HepG2 (cell line): ENCODE data around the gene GLRX5. TPM values are rescaled to one million over a fixed set of nuclear protein-coding genes. Genes with fewer than 3 reads are reported as not detected.

Experiments
- ARID5B ChIP-seq: IDR thresholded peaks from 2 replicates; pipeline ENCODE4 v1.4.0; 2020; ENCODE audit warnings: mild to moderate bottlenecking, missing genetic modification reagents
- HIC2 ChIP-seq: sonication (generic); formaldehyde crosslinking; IDR thresholded peaks from 2 replicates; pipeline ENCODE4 v1.9.0; 2022; ENCODE audit warnings: low read depth, missing genetic modification reagents
- PAXIP1 ChIP-seq: sonication (generic); formaldehyde crosslinking; conservative IDR thresholded peaks from 2 replicates; pipeline ENCODE4 v1.4.0; 2020; ENCODE audit warnings: mild to moderate bottlenecking, missing genetic modification reagents, moderate library complexity
- SIN3A ChIP-seq: IDR thresholded peaks from 2 replicates; pipeline ENCODE4 v1.6.1; 2011; ENCODE audit warnings: low read depth, mild to moderate bottlenecking, control low read depth, low read length, borderline replicate concordance
- THRA ChIP-seq: sonication (generic); formaldehyde crosslinking; IDR thresholded peaks from 2 replicates; pipeline ENCODE4 v1.4.0; 2020; ENCODE audit warnings: missing genetic modification reagents, borderline replicate concordance
- ZBTB44 ChIP-seq: sonication (generic); formaldehyde crosslinking; IDR thresholded peaks from 2 replicates; pipeline ENCODE4 v1.4.0; 2020; ENCODE audit warnings: missing genetic modification reagents
- ZIK1 ChIP-seq: sonication (generic); formaldehyde crosslinking; IDR thresholded peaks from 2 replicates; pipeline ENCODE4 v1.5.0; 2020; ENCODE audit warnings: mild to moderate bottlenecking, low read depth, missing genetic modification reagents, borderline replicate concordance
- ZNF18 ChIP-seq: sonication (generic); formaldehyde crosslinking; IDR thresholded peaks from 2 replicates; pipeline ENCODE4 v1.8.0; 2022; ENCODE audit warnings: mild to moderate bottlenecking, missing genetic modification reagents; ENCODE audit not compliant: insufficient replicate concordance
- ZNF362 ChIP-seq: sonication (generic); formaldehyde crosslinking; IDR thresholded peaks from 2 replicates; pipeline ENCODE4 v1.4.0; 2020; ENCODE audit warnings: missing genetic modification reagents, mild to moderate bottlenecking, borderline replicate concordance
- polyA plus RNA-seq, 8 experiments: library from polyadenylated mRNA; depleted of rRNA in 3 of 8; stranded (reverse) in 7 of 8; unstranded in 1 of 8; fragments of >200 nt; fragmentation: Illumina TruSeq in 4 of 8; extraction: Trizol in 4 of 8; gene quantifications; 2 replicates each; pipeline versions ENCODE4 v1.2.1 to v1.2.3, GENCODE V29; 2011 to 2016; ENCODE audit warnings: low read depth in 4 of 8, missing spikeins in 1 of 8, mixed read lengths in 1 of 8; ENCODE audit not compliant: insufficient read depth in 1 of 8
- total RNA-seq, 5 experiments: library from RNA; depleted of rRNA; stranded (reverse); fragments of >200 nt; fragmentation: Illumina TruSeq; extraction: Trizol; gene quantifications; 2 replicates each; pipeline ENCODE4 v1.2.3, GENCODE V29; 2016; ENCODE audit warnings: low read depth in 1 of 5

GLRX5 gene
- total and polyA plus RNA-seq, 2 of the 13 experiments (the other 11 are each of a cell fraction or from before 2014, with no cell fraction given): 122 to 146 TPM

- peak; percentile 61; the same call in 1 of the 2 replicates for TF ChIP-seq ZBTB44 (CRISPR knock-in tag)
- no peak for TF ChIP-seq ZIK1 (CRISPR knock-in tag)
- peak; percentile 67 for TF ChIP-seq ZNF18 (CRISPR knock-in tag)
- no peak for TF ChIP-seq HIC2 (CRISPR knock-in tag)
- TF ChIP-seq ZNF362 (CRISPR knock-in tag): peak; percentile 99
- TF ChIP-seq ARID5B (CRISPR knock-in tag): peak; percentile 98
- peak; percentile 94 for TF ChIP-seq PAXIP1 (CRISPR knock-in tag)
- peak; percentile 99 for TF ChIP-seq THRA (CRISPR knock-in tag)
- TF ChIP-seq SIN3A: peak; percentile 75; the same call in 1 of the 2 replicates
These were observed 9.9 kb upstream of the GLRX5 start (continued) for GRCh38 chr14:95524706-95525512.
